Measurements from ENCODE around the gene SELENOH.
A peak's percentile ranks its signal among the peaks of the same experiment; 100 is the strongest.
"Not testable (repeated sequence)": the region's sequence is repeated elsewhere in the genome, so short reads cannot be mapped to it uniquely, and the experiment has no call there.

The SELENOH gene

GRCh38 chr11:57741132-57742086, at the start of gene SELENOH:
SELENOH (plus strand) TSS chr11:57741491; CDS start chr11:57741596, 105 bp downstream.
- TF ChIP-seq POLR2A (IDR thresholded peaks at IDR 0.05; ENCODE audit: low read length) (peak; percentile 91), GATA1 (IDR thresholded peaks at IDR 0.05; ENCODE audit: low read depth, low read length) (no peak)
- DNase-seq: peak; percentile 96 to 97

GRCh38 chr11:57698843-57699365, 42.4 kb upstream of the SELENOH start:
- DNase-seq: no peak
- TF ChIP-seq GATA1 (IDR thresholded peaks at IDR 0.05; ENCODE audit: low read depth, low read length) (no peak), POLR2A (IDR thresholded peaks at IDR 0.05; ENCODE audit: low read length) (no peak)

GRCh38 chr11:57699813-57700212, 41.5 kb upstream of the SELENOH start:
- TF ChIP-seq GATA1 (IDR thresholded peaks at IDR 0.05; ENCODE audit: low read depth, low read length) (no peak), POLR2A (IDR thresholded peaks at IDR 0.05; ENCODE audit: low read length) (no peak)
- no peak for DNase-seq

- TF ChIP-seq GATA1 (IDR thresholded peaks at IDR 0.05; ENCODE audit: low read depth, low read length) (no peak), POLR2A (IDR thresholded peaks at IDR 0.05; ENCODE audit: low read length) (no peak)
- DNase-seq: no peak
Measured at GRCh38 chr11:57700425-57700824, 40.9 kb upstream of the SELENOH start.

GRCh38 chr11:57703341-57703740, 38.0 kb upstream of the SELENOH start:
- no peak for DNase-seq
- TF ChIP-seq GATA1 (IDR thresholded peaks at IDR 0.05; ENCODE audit: low read depth, low read length) (no peak), POLR2A (IDR thresholded peaks at IDR 0.05; ENCODE audit: low read length) (no peak)

GRCh38 chr11:57704932-57705331, 36.4 kb upstream of the SELENOH start:
- DNase-seq: no peak
- TF ChIP-seq POLR2A (IDR thresholded peaks at IDR 0.05; ENCODE audit: low read length) (no peak), GATA1 (IDR thresholded peaks at IDR 0.05; ENCODE audit: low read depth, low read length) (no peak)

DNA sequence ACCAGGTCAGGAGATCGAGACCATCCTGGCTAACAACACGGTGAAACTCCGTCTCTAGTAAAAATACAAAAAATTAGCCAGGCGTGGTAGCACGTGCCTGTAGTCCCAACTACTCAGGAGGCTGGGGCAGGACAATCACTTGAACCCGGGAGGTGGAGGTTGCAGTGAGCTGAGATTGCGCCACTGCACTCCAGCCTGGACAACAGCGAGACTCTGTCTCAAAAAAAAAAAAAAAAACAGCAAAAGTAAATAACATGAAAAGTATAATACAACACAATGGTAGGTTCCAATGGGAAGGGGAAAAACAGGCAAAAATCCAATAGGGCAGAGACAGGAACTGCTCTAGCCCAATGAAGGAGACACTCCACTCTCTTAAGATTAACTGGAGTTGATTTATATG, 35.9 kb upstream of the SELENOH start:
- DNase-seq: not testable (repeated sequence)

DNA sequence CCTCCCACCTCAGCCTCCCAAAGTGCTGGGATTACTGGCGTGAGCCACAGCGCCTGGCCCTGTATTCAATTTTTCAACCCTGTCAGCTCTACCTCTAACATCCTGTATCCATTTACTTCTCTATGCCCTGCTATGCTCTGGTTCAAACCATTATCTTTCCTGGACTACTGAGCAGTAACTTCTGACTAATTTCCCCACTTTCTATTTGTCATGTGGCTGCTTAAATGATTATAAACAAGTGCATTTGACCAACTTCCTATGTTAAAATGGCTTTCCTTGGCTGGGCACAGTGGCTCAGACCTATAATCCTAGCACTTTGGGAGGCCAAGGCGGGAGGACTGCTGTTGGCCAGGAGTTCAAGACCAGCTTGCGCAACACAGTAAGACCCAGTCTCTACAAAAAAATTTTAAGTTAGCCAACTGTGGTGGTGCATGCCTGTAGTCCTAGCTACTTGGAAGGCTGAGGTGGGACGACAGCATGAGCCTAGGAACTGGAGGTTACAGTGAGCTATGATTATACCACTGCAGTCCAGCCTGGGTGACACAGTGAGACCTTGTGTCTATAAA, 31.4 kb upstream of the SELENOH start:
- no peak for TF ChIP-seq POLR2A (IDR thresholded peaks at IDR 0.05; ENCODE audit: low read length)
- no peak for TF ChIP-seq GATA1 (IDR thresholded peaks at IDR 0.05; ENCODE audit: low read depth, low read length)
- DNase-seq: no peak

DNA sequence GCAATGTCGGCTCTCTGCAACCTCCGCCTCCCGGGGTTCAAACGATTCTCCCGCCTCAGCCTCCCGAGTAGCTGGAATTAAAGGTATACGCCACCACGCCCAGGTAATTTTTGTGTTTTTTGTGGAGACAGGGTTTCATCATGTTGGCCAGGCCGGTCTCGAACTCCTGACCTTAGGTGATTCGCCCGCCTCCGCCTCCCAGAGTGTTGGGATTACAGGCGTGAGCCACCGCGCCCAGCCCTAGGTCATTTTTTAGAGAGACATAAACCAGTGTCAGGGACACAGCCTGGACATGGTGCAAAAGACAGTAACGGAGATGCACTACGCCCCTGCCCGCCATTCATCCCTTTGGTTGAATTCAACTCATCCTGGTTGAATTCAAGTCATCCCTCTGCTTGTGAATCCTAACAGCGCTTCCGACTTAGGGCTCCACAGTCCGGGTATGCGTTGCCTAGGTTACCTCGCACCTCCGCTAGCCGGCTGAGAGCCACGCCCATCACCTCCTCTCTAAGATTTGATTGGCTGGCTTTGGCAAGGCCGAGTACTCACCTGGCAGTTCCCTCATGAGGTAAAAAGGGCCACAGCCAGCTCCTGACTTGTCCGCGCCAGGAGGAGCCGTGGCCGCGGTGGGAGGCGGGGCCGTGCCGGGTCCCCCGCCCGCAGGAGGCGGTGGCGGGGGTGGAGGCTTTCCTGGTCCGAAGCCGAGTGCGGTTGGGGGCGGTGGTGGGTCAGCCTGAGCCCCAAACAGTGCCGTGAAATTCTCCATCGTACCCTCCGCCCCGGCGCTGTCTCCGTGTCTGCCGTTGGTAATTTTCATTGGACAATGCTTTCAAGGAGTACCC, 29.7 kb upstream of the SELENOH start, which contains the start of gene MED19:
TSS of gene MED19 (minus strand) at position 802 of the 842 bp plus-strand sequence. CDS start at position 766, 36 bp downstream.
- DNase-seq: peak; percentile 90 to 93
- TF ChIP-seq POLR2A (IDR thresholded peaks at IDR 0.05; ENCODE audit: low read length) (no peak), GATA1 (IDR thresholded peaks at IDR 0.05; ENCODE audit: low read depth, low read length) (no peak)

DNA sequence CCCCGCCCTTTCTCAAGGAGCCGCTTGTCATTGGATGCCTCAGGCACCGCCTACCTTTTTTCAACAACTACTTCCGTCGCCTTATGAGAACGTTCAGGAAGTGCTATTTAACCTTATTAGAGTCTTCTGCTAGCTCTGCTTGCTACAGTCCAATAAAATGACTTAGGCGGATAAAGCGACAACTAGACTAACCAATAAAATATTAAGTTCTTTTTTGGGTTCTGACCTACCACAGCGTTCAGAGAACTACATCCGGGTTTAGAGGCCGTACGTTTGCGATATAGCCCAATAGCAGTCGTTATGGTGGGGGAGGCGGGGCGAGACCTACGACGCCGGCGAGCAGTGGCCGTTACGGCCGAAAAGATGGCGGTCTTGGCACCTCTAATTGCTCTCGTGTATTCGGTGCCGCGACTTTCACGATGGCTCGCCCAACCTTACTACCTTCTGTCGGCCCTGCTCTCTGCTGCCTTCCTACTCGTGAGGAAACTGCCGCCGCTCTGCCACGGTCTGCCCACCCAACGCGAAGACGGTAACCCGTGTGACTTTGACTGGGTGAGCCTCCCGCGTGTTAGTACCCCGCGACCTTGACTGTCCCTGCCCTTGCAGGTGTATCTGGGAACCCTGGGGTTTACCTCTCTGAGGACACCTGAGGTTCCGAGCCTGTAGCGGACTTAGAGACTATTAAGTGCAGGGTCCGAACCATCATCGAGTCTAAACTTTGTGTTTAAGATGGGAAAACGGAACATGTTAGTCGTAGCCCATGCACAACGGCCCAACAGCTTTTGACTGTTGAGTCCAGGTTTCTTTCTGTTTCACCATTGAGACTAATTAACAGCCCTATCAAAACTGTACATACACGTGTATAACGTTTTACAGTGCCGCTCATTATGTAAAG, 28.8 kb upstream of the SELENOH start, which contains the start of gene TMX2:
TSS of gene TMX2 (plus strand) at position 338 of the 895 bp plus-strand sequence. CDS start at position 364, 26 bp downstream.
- peak; percentile 99 for DNase-seq
- TF ChIP-seq GATA1 (IDR thresholded peaks at IDR 0.05; ENCODE audit: low read depth, low read length) (no peak), POLR2A (IDR thresholded peaks at IDR 0.05; ENCODE audit: low read length) (peak; percentile 89)

GRCh38 chr11:57713835-57714234, 27.5 kb upstream of the SELENOH start:
- TF ChIP-seq GATA1 (IDR thresholded peaks at IDR 0.05; ENCODE audit: low read depth, low read length) (no peak), POLR2A (IDR thresholded peaks at IDR 0.05; ENCODE audit: low read length) (no peak)
- peak; percentile 38 to 63 for DNase-seq

DNA sequence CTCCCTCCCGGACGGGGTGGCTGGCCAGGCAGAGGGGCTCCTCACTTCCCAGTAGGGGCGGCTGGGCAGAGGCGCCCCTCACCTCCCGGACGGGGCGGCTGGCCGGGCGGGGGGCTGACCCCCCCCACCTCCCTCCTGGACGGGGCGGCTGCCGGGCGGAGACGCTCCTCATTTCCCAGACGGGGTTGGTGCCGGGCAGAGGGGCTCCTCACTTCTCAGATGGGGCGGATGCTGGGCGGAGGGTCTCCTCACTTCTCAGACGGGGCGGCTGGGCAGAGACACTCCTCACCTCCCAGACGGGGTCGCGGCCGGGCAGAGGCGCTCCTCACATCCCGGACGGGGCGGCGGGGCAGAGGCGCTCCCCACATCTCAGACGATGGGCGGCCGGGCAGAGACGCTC, 24.6 kb upstream of the SELENOH start:
- not testable (repeated sequence) for DNase-seq

DNA sequence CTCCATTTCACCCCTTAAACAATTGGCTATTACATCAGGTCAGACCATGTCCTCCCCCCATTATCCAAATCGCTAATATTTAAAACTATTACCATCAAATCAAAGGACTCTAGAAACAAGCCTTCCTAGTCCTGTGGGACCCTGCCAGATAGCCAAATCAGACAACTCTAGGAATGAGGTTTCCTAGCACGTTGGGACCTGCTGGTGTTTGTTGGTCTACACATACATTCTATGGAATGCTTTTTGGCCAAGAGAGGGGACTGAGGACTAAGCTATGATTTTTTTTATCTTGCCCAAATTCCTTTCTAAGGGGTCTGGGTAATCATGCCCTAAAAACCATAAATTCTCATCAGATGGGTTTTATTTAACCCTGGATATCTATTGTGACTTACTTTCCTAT, 14.1 kb upstream of the SELENOH start:
- DNase-seq: no peak
- TF ChIP-seq POLR2A (IDR thresholded peaks at IDR 0.05; ENCODE audit: low read length) (no peak), GATA1 (IDR thresholded peaks at IDR 0.05; ENCODE audit: low read depth, low read length) (no peak)

Measured in erythroblast (primary cell).